Measurements from ENCODE around the gene CCNA1.
A peak's percentile ranks its signal among the peaks of the same experiment; 100 is the strongest.

Gene CCNA1

GRCh38 chr13:36431204-36432105 is 840 bp upstream of the CCNA1 start:
- Mint-ChIP-seq H3K4me3 (peak overlapping the region; percentile 70), H3K27me3 (ENCODE audit: low read depth) (peaks cover 55% of the 10 kb centered on the region), H3K4me1 (ENCODE audit: low read depth) (peaks cover 33% of the 10 kb centered on the region)

GRCh38 chr13:36436811-36437210 is 4.5 kb downstream of the CCNA1 start:
- Mint-ChIP-seq H3K4me3 (no peak overlapping the region), H3K27me3 (ENCODE audit: low read depth) (peaks cover 18% of the 10 kb centered on the region), H3K27ac (no peak overlapping the region), H3K9me3 (no peaks in the 10 kb centered on the region), H3K36me3 (ENCODE audit: low read depth) (peaks cover 17% of the 10 kb centered on the region), H3K4me1 (ENCODE audit: low read depth) (peaks cover 30% of the 10 kb centered on the region)
- DNase-seq (ENCODE audit: low spot score): no peak

More at GRCh38 chr13:36431204-36432105, 840 bp upstream of the CCNA1 start:
- H3K27ac Mint-ChIP-seq: no peak overlapping the region
- peaks cover 3% of the 10 kb centered on the region for H3K36me3 Mint-ChIP-seq (ENCODE audit: low read depth)
- peaks cover 2% of the 10 kb centered on the region for H3K9me3 Mint-ChIP-seq
- DNase-seq (ENCODE audit: low spot score): peak; percentile 61

GRCh38 chr13:36438594-36439483 is 6.5 kb downstream of the CCNA1 start:
- H3K27me3 Mint-ChIP-seq (ENCODE audit: low read depth): peaks cover 7% of the 10 kb centered on the region
- peaks cover 19% of the 10 kb centered on the region for H3K36me3 Mint-ChIP-seq (ENCODE audit: low read depth)
- peaks cover 23% of the 10 kb centered on the region for H3K4me1 Mint-ChIP-seq (ENCODE audit: low read depth)
- peak overlapping the region; percentile 69 for H3K4me3 Mint-ChIP-seq
- DNase-seq (ENCODE audit: low spot score): no peak
- no peaks in the 10 kb centered on the region for H3K9me3 Mint-ChIP-seq
- peak overlapping the region; percentile 50 for H3K27ac Mint-ChIP-seq

- H3K9me3 Mint-ChIP-seq: no peaks in the 10 kb centered on the region
- peaks cover 7% of the 10 kb centered on the region for H3K36me3 Mint-ChIP-seq (ENCODE audit: low read depth)
- peaks cover 19% of the 10 kb centered on the region for H3K4me1 Mint-ChIP-seq (ENCODE audit: low read depth)
- H3K27ac Mint-ChIP-seq: no peak overlapping the region
- H3K27me3 Mint-ChIP-seq (ENCODE audit: low read depth): peaks cover 7% of the 10 kb centered on the region
- DNase-seq (ENCODE audit: low spot score): no peak
- no peak overlapping the region for H3K4me3 Mint-ChIP-seq
Observed at GRCh38 chr13:36445278-36445677, 13.0 kb downstream of the CCNA1 start.

GRCh38 chr13:36445891-36446351 is 13.6 kb downstream of the CCNA1 start:
- Mint-ChIP-seq H3K27me3 (ENCODE audit: low read depth) (peaks cover 7% of the 10 kb centered on the region), H3K4me1 (ENCODE audit: low read depth) (peaks cover 25% of the 10 kb centered on the region), H3K36me3 (ENCODE audit: low read depth) (peaks cover 6% of the 10 kb centered on the region), H3K4me3 (no peak overlapping the region), H3K27ac (no peak overlapping the region), H3K9me3 (no peaks in the 10 kb centered on the region)
- no peak for DNase-seq (ENCODE audit: low spot score)

- Mint-ChIP-seq H3K36me3 (ENCODE audit: low read depth) (peaks cover 2% of the 10 kb centered on the region), H3K27ac (no peak overlapping the region), H3K27me3 (ENCODE audit: low read depth) (peaks cover 7% of the 10 kb centered on the region), H3K4me3 (no peak overlapping the region), H3K9me3 (no peaks in the 10 kb centered on the region), H3K4me1 (ENCODE audit: low read depth) (peaks cover 31% of the 10 kb centered on the region)
- no peak for DNase-seq (ENCODE audit: low spot score)
Observed at GRCh38 chr13:36447501-36447900, 15.2 kb downstream of the CCNA1 start.

- Mint-ChIP-seq H3K27ac (no peak overlapping the region), H3K4me3 (no peak overlapping the region), H3K9me3 (no peaks in the 10 kb centered on the region), H3K27me3 (ENCODE audit: low read depth) (peaks cover 11% of the 10 kb centered on the region), H3K4me1 (ENCODE audit: low read depth) (peaks cover 34% of the 10 kb centered on the region), H3K36me3 (ENCODE audit: low read depth) (no peaks in the 10 kb centered on the region)
- no peak for DNase-seq (ENCODE audit: low spot score)
Observed at GRCh38 chr13:36450534-36450933, 18.2 kb downstream of the CCNA1 start.

- Mint-ChIP-seq H3K4me3 (no peak overlapping the region), H3K4me1 (ENCODE audit: low read depth) (peaks cover 20% of the 10 kb centered on the region), H3K27me3 (ENCODE audit: low read depth) (peaks cover 10% of the 10 kb centered on the region), H3K27ac (no peak overlapping the region), H3K36me3 (ENCODE audit: low read depth) (no peaks in the 10 kb centered on the region), H3K9me3 (no peaks in the 10 kb centered on the region)
- no peak for DNase-seq (ENCODE audit: low spot score)
Observed at GRCh38 chr13:36453516-36453915, 21.2 kb downstream of the CCNA1 start.

GRCh38 chr13:36454121-36454520 is 21.8 kb downstream of the CCNA1 start:
- Mint-ChIP-seq H3K27me3 (ENCODE audit: low read depth) (peaks cover 10% of the 10 kb centered on the region), H3K4me1 (ENCODE audit: low read depth) (peaks cover 18% of the 10 kb centered on the region), H3K4me3 (no peak overlapping the region), H3K36me3 (ENCODE audit: low read depth) (no peaks in the 10 kb centered on the region), H3K27ac (no peak overlapping the region), H3K9me3 (no peaks in the 10 kb centered on the region)
- no peak for DNase-seq (ENCODE audit: low spot score)

GRCh38 chr13:36454987-36455386 is 22.7 kb downstream of the CCNA1 start:
- no peak for DNase-seq (ENCODE audit: low spot score)
- Mint-ChIP-seq H3K27me3 (ENCODE audit: low read depth) (peaks cover 10% of the 10 kb centered on the region), H3K4me1 (ENCODE audit: low read depth) (peaks cover 18% of the 10 kb centered on the region), H3K9me3 (no peaks in the 10 kb centered on the region), H3K27ac (no peak overlapping the region), H3K4me3 (no peak overlapping the region), H3K36me3 (ENCODE audit: low read depth) (no peaks in the 10 kb centered on the region)

- H3K27me3 Mint-ChIP-seq (ENCODE audit: low read depth): peaks cover 9% of the 10 kb centered on the region
- H3K27ac Mint-ChIP-seq: no peak overlapping the region
- H3K4me1 Mint-ChIP-seq (ENCODE audit: low read depth): peaks cover 10% of the 10 kb centered on the region
- no peak overlapping the region for H3K4me3 Mint-ChIP-seq
- no peaks in the 10 kb centered on the region for H3K36me3 Mint-ChIP-seq (ENCODE audit: low read depth)
- no peaks in the 10 kb centered on the region for H3K9me3 Mint-ChIP-seq
- DNase-seq (ENCODE audit: low spot score): no peak
Observed at GRCh38 chr13:36456577-36456976, 24.3 kb downstream of the CCNA1 start.

- Mint-ChIP-seq H3K4me1 (ENCODE audit: low read depth) (peaks cover 2% of the 10 kb centered on the region), H3K9me3 (no peaks in the 10 kb centered on the region)
Observed at GRCh38 chr13:36461506-36461905, 29.2 kb downstream of the CCNA1 start.

GRCh38 chr13:36475468-36475867 is 43.2 kb downstream of the CCNA1 start:
- Mint-ChIP-seq H3K27ac (no peak overlapping the region), H3K36me3 (ENCODE audit: low read depth) (no peaks in the 10 kb centered on the region), H3K9me3 (no peaks in the 10 kb centered on the region), H3K4me3 (no peak overlapping the region), H3K27me3 (ENCODE audit: low read depth) (peaks cover 8% of the 10 kb centered on the region), H3K4me1 (ENCODE audit: low read depth) (no peaks in the 10 kb centered on the region)
- DNase-seq (ENCODE audit: low spot score): no peak

More at GRCh38 chr13:36461506-36461905, 29.2 kb downstream of the CCNA1 start:
- DNase-seq (ENCODE audit: low spot score): no peak
- Mint-ChIP-seq H3K36me3 (ENCODE audit: low read depth) (no peaks in the 10 kb centered on the region), H3K4me3 (no peak overlapping the region), H3K27me3 (ENCODE audit: low read depth) (peaks cover 8% of the 10 kb centered on the region), H3K27ac (no peak overlapping the region)

GRCh38 chr13:36476661-36477060 is 44.4 kb downstream of the CCNA1 start:
- Mint-ChIP-seq H3K27ac (no peak overlapping the region), H3K4me1 (ENCODE audit: low read depth) (no peaks in the 10 kb centered on the region), H3K9me3 (no peaks in the 10 kb centered on the region), H3K27me3 (ENCODE audit: low read depth) (peaks cover 8% of the 10 kb centered on the region), H3K36me3 (ENCODE audit: low read depth) (no peaks in the 10 kb centered on the region), H3K4me3 (no peak overlapping the region)
- no peak for DNase-seq (ENCODE audit: low spot score)

Data from T-helper 2 cell treated with Interferon-gamma antibody and Interleukin-4, amounts not matched to agents 5 μg/mL and 100 μg/mL, for 36 hours (primary cell).